VCaP (cell line): ENCODE results near the gene HOXA2.

Experiments
- H3K27ac ChIP-seq: fragments of 450-650 bp; 2 replicates; pipeline ENCODE4 v1.5.1; 2017
- TF ChIP-seq, protein P1 (sequence below): fragments of 450-650 bp; conservative IDR thresholded peaks from 2 replicates; pipeline ENCODE4 v1.5.1; 2017; ENCODE audit warnings: mild to moderate bottlenecking, moderate library complexity

The HOXA2 gene

GRCh38 chr7:27106181-27106900 lies 3.9 kb upstream of the HOXA2 start:
- TF ChIP-seq, protein P1, sequence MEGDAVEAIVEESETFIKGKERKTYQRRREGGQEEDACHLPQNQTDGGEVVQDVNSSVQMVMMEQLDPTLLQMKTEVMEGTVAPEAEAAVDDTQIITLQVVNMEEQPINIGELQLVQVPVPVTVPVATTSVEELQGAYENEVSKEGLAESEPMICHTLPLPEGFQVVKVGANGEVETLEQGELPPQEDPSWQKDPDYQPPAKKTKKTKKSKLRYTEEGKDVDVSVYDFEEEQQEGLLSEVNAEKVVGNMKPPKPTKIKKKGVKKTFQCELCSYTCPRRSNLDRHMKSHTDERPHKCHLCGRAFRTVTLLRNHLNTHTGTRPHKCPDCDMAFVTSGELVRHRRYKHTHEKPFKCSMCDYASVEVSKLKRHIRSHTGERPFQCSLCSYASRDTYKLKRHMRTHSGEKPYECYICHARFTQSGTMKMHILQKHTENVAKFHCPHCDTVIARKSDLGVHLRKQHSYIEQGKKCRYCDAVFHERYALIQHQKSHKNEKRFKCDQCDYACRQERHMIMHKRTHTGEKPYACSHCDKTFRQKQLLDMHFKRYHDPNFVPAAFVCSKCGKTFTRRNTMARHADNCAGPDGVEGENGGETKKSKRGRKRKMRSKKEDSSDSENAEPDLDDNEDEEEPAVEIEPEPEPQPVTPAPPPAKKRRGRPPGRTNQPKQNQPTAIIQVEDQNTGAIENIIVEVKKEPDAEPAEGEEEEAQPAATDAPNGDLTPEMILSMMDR = no peak
- no peak overlapping the region for H3K27ac ChIP-seq

GRCh38 chr7:27105301-27106031 lies 3.0 kb upstream of the HOXA2 start:
- TF ChIP-seq, protein P1 = no peak
- H3K27ac ChIP-seq = no peak overlapping the region

GRCh38 chr7:27104341-27105058 lies 2.0 kb upstream of the HOXA2 start:
- TF ChIP-seq, protein P1 = no peak
- H3K27ac ChIP-seq = no peak overlapping the region

GRCh38 chr7:27103489-27104226 lies 1.2 kb upstream of the HOXA2 start:
- TF ChIP-seq, protein P1 = no peak
- no peak overlapping the region for H3K27ac ChIP-seq

DNA sequence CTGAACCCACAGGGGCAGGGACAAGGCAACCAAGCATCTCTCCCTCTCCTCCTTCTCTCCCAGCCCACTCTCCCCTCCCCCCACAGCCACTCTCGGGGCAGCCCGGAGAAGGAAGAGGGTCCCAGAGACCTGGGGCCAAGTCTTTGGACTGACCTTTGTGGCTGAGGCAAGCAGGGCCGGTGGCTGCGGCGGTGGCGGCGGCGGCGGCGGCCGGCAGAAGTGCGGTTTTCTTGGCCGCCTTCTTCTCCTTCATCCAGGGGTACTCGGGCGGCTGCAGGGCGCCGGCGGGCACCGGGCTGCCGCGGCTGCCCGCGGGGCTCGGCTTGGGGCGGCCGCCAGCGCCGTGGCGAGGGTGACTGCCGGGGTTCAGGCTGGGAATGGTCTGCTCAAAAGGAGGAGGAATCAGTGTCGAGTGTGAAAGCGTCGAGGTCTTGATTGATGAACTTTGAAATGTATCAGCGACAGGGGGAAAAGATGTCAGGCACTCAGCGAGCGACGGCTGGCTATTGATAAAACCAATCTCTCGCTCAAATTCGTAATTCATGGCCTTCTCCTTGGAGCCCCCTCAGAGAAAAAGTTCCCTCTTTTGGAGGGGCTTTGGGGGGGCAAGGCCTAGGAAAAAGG lies 414 bp downstream of the HOXA2 start:
- no peak overlapping the region for H3K27ac ChIP-seq
- TF ChIP-seq, protein P1 = no peak

GRCh38 chr7:27101171-27101956 lies 1.1 kb downstream of the HOXA2 start:
- H3K27ac ChIP-seq = no peak overlapping the region
- TF ChIP-seq, protein P1 = no peak
